Ascending aorta (tissue), 2 donors: Measurements from ENCODE around the gene SNRPA. TPM values are rescaled to one million over a fixed set of nuclear protein-coding genes. Genes with fewer than 3 reads are reported as not detected.
A peak's percentile ranks its signal among the peaks of the same experiment; 100 is the strongest.

Experiments
- DNase-seq, 2 donors: peaks; one replicate each; pipeline ENCODE4 v3.0.0-alpha.2; 2019; ENCODE audit warnings: low spot score in 2 of 2
- H3K27ac ChIP-seq, 2 donors: fragments of 200-600 bp; sonication (generic); one replicate each; pipeline ENCODE4 v1.5.1; 2016 to 2017; ENCODE audit warnings: mild to moderate bottlenecking in 1 of 2
- H3K27me3 ChIP-seq: fragments of 200-600 bp; sonication (generic); one replicate; pipeline ENCODE4 v1.5.1; 2017
- H3K36me3 ChIP-seq, 2 donors: fragments of 200-600 bp; sonication (generic); one replicate each; pipeline ENCODE4 v1.5.1; 2016
- H3K4me1 ChIP-seq, 2 donors: fragments of 200-600 bp; sonication (generic); one replicate each; pipeline ENCODE4 v1.5.1; 2016 to 2017; ENCODE audit warnings: mild to moderate bottlenecking in 1 of 2
- H3K4me3 ChIP-seq, 2 donors: fragments of 200-600 bp; sonication (generic); one replicate each; pipeline ENCODE4 v1.5.1; 2016 to 2017; ENCODE audit warnings: mild to moderate bottlenecking in 1 of 2
- H3K9me3 ChIP-seq, 2 donors: fragments of 200-600 bp; sonication (generic); one replicate each; pipeline ENCODE4 v1.5.1; 2016
- intact Hi-C: fragments of 100-400 bp; cut with DNase I; formaldehyde crosslinking; loops from one replicate; pipeline ENCODE4 v1.15.1; 2023
- total RNA-seq: library from RNA; depleted of rRNA; stranded (reverse); fragments of >200 nt; gene quantifications from one replicate; pipeline ENCODE4 v1.1.0, GENCODE V29; 2016
- TF ChIP-seq, protein P1 (sequence below), 3 experiments: fragments of 200-600 bp in 2 of 3; fragments of 450-650 bp in 1 of 3; sonication (generic) in 2 of 3; IDR thresholded peaks; one replicate each; pipeline ENCODE4 v1.5.1; 2016 to 2019; ENCODE audit warnings: antibody characterized with exemption in 3 of 3, mild to moderate bottlenecking in 1 of 3, moderate library complexity in 1 of 3

SNRPA gene
- total RNA-seq, 1 donor from 2014 or later = 154 TPM

- H3K27me3 ChIP-seq = no peaks in the 10 kb centered on the region
- DNase-seq = no peak
- TF ChIP-seq, protein P1, sequence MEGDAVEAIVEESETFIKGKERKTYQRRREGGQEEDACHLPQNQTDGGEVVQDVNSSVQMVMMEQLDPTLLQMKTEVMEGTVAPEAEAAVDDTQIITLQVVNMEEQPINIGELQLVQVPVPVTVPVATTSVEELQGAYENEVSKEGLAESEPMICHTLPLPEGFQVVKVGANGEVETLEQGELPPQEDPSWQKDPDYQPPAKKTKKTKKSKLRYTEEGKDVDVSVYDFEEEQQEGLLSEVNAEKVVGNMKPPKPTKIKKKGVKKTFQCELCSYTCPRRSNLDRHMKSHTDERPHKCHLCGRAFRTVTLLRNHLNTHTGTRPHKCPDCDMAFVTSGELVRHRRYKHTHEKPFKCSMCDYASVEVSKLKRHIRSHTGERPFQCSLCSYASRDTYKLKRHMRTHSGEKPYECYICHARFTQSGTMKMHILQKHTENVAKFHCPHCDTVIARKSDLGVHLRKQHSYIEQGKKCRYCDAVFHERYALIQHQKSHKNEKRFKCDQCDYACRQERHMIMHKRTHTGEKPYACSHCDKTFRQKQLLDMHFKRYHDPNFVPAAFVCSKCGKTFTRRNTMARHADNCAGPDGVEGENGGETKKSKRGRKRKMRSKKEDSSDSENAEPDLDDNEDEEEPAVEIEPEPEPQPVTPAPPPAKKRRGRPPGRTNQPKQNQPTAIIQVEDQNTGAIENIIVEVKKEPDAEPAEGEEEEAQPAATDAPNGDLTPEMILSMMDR (IDR thresholded peaks at IDR 0.05) = no peak
- no peaks in the 10 kb centered on the region for H3K9me3 ChIP-seq
- peaks cover 7 to 12% of the 10 kb centered on the region in 2 donors for H3K36me3 ChIP-seq
- intact Hi-C loops = no loop called here
- peak overlapping the region; percentile 65 to 80 for H3K4me3 ChIP-seq
- H3K4me1 ChIP-seq = peaks cover 12 to 43% of the 10 kb centered on the region in 2 donors
- peak overlapping the region in 1 of 2 donors; percentile 83 for H3K27ac ChIP-seq
Observed at GRCh38 chr19:40752257-40752781, 1.3 kb downstream of the SNRPA start.

- Histone ChIP-seq H3K4me3 (no peak overlapping the region), H3K4me1 (peaks cover 9 to 38% of the 10 kb centered on the region in 2 donors), H3K27me3 (no peaks in the 10 kb centered on the region), H3K9me3 (no peaks in the 10 kb centered on the region), H3K27ac (no peak overlapping the region), H3K36me3 (peaks cover 30 to 36% of the 10 kb centered on the region in 2 donors)
- intact Hi-C loops = no loop called here
- no peak for DNase-seq
- TF ChIP-seq, protein P1 (IDR thresholded peaks at IDR 0.05) = no peak
Observed at GRCh38 chr19:40754611-40755247, 3.7 kb downstream of the SNRPA start.

- intact Hi-C loops = no loop called here
- DNase-seq = no peak
- no peaks in the 10 kb centered on the region for H3K9me3 ChIP-seq
- TF ChIP-seq, protein P1 (IDR thresholded peaks at IDR 0.05) = no peak
- no peak overlapping the region for H3K4me3 ChIP-seq
- H3K4me1 ChIP-seq = peaks cover 9 to 35% of the 10 kb centered on the region in 2 donors
- H3K27me3 ChIP-seq = no peaks in the 10 kb centered on the region
- peaks cover 35 to 41% of the 10 kb centered on the region in 2 donors for H3K36me3 ChIP-seq
- no peak overlapping the region for H3K27ac ChIP-seq
Observed at GRCh38 chr19:40755248-40755624, 4.2 kb downstream of the SNRPA start.

DNA sequence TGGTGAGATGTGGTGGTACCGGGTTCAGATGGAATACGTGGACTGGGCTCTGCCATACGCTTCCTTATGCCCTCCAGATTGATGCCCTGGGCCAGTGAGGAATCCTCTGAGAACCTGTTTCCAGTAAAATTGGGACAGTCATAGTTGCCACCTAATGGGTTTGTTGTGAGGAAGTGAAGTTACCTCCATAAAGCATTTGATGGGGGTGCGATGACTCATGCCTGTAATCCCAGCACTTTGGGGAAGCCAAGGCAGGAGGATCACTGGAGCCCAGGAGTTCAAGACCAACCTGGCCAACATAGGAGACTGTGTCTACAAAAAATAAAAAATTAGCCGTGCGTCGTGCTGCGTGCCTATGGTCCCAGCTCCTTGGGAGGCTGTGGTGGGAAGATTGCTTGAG is 4.8 kb downstream of the SNRPA start:
- no peak overlapping the region for H3K4me3 ChIP-seq
- TF ChIP-seq, protein P1 (IDR thresholded peaks at IDR 0.05) = no peak
- no peaks in the 10 kb centered on the region for H3K9me3 ChIP-seq
- H3K4me1 ChIP-seq = peaks cover 9 to 35% of the 10 kb centered on the region in 2 donors
- no peak overlapping the region for H3K27ac ChIP-seq
- intact Hi-C loops = no loop called here
- DNase-seq = no peak
- no peaks in the 10 kb centered on the region for H3K27me3 ChIP-seq
- peaks cover 40 to 47% of the 10 kb centered on the region in 2 donors for H3K36me3 ChIP-seq

- intact Hi-C loops = no loop called here
- H3K36me3 ChIP-seq = peaks cover 49 to 54% of the 10 kb centered on the region in 2 donors
- H3K4me3 ChIP-seq = no peak overlapping the region
- DNase-seq = no peak
- no peaks in the 10 kb centered on the region for H3K27me3 ChIP-seq
- H3K27ac ChIP-seq = no peak overlapping the region
- TF ChIP-seq, protein P1 (IDR thresholded peaks at IDR 0.05) = no peak
- H3K4me1 ChIP-seq = peaks cover 9 to 35% of the 10 kb centered on the region in 2 donors
- H3K9me3 ChIP-seq = no peaks in the 10 kb centered on the region
Observed at GRCh38 chr19:40756502-40757110, 5.6 kb downstream of the SNRPA start.
